ENCODE measurements around the gene ARID1B.
A peak's percentile ranks its signal among the peaks of the same experiment; 100 is the strongest.

ARID1B gene

GRCh38 chr6:157099912-157100593, 322.9 kb downstream of the ARID1B start:
- DNase-seq (ENCODE audit: low spot score), result no peak

DNA sequence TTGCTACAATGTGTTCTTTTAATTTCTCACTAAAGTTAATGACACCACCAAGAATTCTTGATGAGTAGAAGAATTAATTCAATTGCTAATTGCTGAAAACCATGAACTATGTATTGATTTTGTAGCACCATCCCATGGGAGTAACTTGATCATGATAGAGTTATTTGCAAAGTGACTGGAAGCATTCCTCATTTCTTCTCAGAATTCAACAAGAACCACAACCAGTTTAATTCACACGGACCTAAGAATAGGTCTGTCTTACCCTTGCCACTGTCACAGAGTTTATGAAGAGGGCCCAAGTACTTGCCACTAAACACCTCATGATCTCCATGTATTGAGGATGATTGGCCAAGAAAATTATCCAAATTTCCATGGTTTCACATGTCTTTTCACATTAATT, 324.0 kb downstream of the ARID1B start:
- no peak for DNase-seq (ENCODE audit: low spot score)

DNA sequence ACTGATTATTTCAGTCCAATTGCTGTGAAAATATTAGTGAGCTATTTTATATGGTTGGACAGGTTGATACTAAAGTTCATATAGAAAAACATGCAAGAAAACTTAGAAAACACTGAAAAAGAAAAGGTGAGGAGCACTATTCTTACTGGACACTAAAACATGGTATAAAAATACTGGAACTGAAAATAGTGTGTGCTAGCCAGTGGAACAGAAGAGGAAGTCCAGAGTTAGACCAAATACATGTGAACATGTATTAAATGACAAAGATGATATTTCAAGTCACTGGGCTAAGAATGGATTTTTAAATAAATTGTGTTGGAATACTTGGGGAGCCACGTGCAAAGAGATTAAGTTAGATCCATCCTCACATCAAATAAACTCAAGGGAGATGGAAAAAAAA, 327.6 kb downstream of the ARID1B start:
- DNase-seq (ENCODE audit: low spot score), result no peak

DNA sequence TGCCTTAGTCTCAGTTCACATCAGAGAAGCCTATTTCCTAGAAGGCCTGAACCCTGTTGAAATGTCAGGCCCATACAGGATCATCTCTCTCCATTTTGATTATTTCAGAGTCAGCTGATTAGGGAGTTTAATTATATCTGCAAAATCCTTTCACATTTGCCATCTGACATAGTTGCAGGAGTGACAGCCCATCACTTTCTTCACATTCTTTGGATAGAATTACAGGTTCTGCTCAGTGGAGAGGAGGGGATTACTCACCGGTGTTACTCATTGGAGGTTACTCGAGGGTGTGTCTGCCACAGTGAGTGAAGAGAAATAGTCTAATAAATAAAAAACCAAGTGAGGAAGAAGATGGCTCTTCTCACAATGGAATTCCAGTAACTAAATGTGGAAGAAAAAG, 329.3 kb downstream of the ARID1B start:
- no peak for DNase-seq (ENCODE audit: low spot score)

DNA sequence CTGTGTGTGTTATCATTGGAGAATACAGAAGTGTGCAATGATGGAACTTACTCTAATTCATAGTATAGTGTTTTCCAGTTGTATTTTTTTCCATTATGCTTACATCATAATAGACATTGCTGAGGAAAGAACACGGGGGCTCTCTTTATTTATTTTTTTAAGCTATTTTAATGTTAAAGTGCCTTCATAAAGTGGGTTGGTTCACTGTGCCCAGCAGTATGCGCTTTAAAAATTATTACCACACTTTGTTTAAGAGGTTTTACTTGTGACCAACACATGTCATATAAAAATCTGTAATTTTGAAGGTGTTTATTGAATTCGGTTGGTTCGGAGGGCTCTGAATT, 330.4 kb downstream of the ARID1B start:
- DNase-seq (ENCODE audit: low spot score), result no peak

DNA sequence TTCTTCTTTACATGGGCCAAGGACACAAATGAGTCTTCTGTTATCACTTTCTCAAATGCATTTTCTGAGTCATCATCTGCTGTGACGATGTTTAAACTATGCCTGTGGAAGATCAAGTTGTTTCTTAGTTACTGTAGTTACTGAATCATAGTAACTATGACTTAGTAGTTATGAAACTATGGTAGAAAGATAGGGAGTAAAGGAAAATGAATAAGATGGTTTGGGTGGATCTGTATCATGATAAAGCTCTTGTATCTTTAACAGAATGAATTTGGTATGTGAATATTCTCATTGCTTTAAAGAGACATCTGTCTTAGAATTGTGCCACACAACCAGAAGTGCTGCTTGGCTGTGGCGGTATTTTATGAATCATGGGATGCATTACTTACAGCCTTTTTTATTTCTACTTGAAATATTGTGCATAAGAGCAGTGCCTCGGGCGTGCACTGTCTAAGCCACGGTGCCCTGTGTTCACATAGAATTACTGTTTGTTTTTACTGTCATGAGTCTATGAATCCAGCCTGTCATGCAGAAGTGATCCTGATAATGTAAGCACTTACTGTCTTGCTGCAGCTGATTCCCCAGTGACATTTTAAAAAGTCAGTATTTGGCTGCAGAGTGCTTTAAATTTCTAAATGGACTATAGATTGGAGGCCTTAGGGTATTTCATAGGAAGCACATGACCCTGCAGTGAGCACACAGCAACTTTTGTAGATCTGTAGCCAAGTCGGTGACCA, 330.9 kb downstream of the ARID1B start:
- peak; percentile 22 for DNase-seq (ENCODE audit: low spot score)

GRCh38 chr6:157108923-157109322, 331.7 kb downstream of the ARID1B start:
- DNase-seq (ENCODE audit: low spot score), result no peak

GRCh38 chr6:157110607-157111006, 333.4 kb downstream of the ARID1B start:
- no peak for DNase-seq (ENCODE audit: low spot score)

- no peak for DNase-seq (ENCODE audit: low spot score)
Measured at GRCh38 chr6:157113389-157113788, 336.2 kb downstream of the ARID1B start.

DNA sequence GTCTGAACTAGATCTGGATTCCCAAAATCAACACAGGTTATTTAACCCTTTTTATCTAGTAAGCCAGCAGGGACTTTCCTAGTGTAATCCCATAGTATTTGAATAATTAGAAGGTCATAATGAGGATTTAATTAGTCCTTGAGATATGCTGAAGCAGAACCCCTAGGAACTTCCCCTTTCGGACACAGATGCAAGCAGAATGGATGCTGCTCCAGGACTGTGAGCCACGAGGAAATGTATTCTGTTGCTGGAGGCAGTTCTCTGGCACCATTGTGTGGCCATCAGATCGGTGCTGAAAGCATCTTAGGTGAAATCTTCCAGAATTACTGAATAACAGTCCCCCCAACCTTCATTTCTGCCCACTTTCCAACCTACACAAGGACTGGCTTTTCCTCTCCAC, 339.2 kb downstream of the ARID1B start:
- DNase-seq (ENCODE audit: low spot score), result no peak

GRCh38 chr6:157117431-157118095, 340.4 kb downstream of the ARID1B start:
- no peak for DNase-seq (ENCODE audit: low spot score)

DNA sequence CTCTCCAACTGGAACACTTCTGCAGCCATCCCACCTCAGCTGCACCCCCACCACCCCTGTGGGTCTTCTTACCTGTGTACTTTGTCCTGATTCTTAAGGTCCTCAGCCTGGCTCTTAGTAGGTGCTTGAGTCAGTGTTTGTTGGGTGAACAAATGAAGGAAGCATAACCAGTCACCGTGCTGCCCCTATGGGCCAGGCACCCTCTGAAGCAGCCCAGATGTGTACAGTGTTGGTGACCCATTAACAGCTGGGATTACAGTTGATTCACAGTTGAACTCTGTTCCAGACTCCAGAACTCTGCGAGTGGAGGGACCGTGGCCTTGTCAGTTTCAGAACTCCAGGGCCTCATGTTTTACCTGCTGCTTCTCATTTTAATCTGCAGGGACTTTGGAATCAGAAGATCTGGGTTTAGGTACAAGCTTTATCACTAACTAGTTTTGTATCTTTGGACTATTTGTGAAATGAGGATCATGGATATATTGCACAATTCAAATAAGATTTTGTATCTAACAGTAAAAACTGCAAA, 342.4 kb downstream of the ARID1B start:
- no peak for DNase-seq (ENCODE audit: low spot score)

GRCh38 chr6:157120534-157121232, 343.5 kb downstream of the ARID1B start:
- DNase-seq (ENCODE audit: low spot score), result no peak

GRCh38 chr6:157121897-157122296, 344.7 kb downstream of the ARID1B start:
- DNase-seq (ENCODE audit: low spot score), result no peak

DNA sequence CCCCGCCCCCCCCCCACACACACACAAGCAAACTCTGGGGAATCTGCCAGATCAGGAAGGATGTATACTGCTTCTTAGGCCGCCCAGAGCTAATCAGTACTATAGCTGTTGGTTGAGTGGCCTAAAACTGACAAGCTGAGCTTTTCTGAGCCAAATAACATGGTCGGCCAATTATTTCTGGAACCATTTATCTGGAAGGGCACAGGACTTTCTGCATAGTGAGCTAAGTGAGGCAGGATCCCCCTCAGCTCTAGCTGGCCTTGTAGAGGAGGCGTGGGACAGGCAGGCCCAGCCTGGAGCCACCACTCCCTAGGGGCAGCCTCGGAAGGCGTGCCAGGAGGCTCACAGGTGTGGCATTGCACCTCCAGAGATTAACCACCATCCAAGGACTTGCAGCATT, 346.1 kb downstream of the ARID1B start:
- no peak for DNase-seq (ENCODE audit: low spot score)

- DNase-seq (ENCODE audit: low spot score), result no peak
Measured at GRCh38 chr6:157124485-157125254, 347.5 kb downstream of the ARID1B start.

- no peak for DNase-seq (ENCODE audit: low spot score)
Measured at GRCh38 chr6:157125531-157125930, 348.4 kb downstream of the ARID1B start.

- no peak for DNase-seq (ENCODE audit: low spot score)
Measured at GRCh38 chr6:157126183-157127098, 349.3 kb downstream of the ARID1B start.

GRCh38 chr6:157128235-157128775, 351.1 kb downstream of the ARID1B start:
- DNase-seq (ENCODE audit: low spot score), result no peak

GRCh38 chr6:157131250-157131649, 354.1 kb downstream of the ARID1B start:
- DNase-seq (ENCODE audit: low spot score), result no peak
